Measurements from ENCODE around the gene NHERF2.

NHERF2 gene

DNA sequence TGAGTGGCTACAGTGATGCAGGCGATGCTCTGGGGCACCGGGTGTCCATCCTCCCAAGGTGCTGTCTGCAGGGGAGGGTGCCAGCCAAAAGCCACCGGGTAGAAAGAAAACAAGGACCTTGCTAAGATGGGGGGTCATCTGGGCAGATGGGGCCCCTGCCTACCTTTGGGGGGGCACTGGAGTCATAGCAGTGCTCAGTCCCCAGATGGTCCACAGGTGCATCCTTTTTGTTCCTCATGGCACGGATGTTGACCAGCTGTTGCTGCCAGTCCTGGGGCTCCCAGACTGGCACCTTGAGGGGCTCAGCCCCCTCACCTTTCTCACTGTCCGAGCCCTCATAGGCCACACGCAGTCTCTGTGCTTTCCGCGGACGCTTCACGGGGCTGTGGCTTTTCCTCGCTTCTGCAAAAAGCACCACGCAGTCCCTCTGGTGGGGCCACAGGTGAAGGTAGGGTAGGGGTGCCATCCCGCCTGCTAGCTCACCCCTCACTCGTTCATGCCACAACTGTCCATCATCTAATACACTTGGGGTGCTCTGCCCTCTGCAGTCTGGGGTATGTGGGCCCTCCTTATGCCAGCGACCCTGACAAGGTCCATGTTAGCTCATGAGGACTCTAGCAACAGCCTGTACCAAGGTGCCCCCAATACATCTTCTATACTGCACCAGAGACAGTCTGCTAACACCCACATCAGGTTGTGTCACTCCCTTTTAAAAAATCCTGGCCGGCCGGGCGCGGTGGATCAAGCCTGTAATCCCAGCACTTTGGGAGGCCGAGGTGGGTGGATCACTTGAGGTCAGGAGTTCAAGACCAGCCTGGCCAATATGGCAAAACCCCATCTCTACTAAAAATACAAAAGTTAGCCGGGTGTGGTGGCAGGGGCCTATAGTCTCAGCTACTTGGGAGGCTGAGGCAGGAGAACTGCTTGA lies 19.5 kb downstream of the NHERF2 start:
- Histone ChIP-seq H3K4me1 (ENCODE audit: control insufficient read depth, insufficient read depth, low read depth, low read length) (peaks cover 41% of the 10 kb centered on the region), H2BK5ac (ENCODE audit: low read depth, low read length, poor library complexity, severe bottlenecking) (no peak overlapping the region), H3K36me3 (ENCODE audit: control insufficient read depth in 1 of 2, insufficient read depth in 2 of 2, low read depth in 1 of 2, low read length in 2 of 2) (peaks cover 4 to 42% of the 10 kb centered on the region in 2 experiments), H3K4me3 (ENCODE audit: insufficient read depth in 1 of 2, low read depth in 1 of 2, low read length in 2 of 2) (no peak overlapping the region), H3K4me2 (ENCODE audit: low read length, poor library complexity, severe bottlenecking) (no peak overlapping the region), H2BK12ac (ENCODE audit: low read length in 2 of 2) (peak overlapping the region in 1 of 2 experiments; percentile 54), H2AFZ (ENCODE audit: low read depth, low read length) (peak overlapping the region; percentile 34), H3K9me3 (ENCODE audit: control insufficient read depth, low read length) (no peaks in the 10 kb centered on the region), H3K27me3 (ENCODE audit: control insufficient read depth in 1 of 2, insufficient read depth in 1 of 2, low read length in 2 of 2) (no peaks in the 10 kb centered on the region), H3K27ac (ENCODE audit: low read length, poor library complexity, severe bottlenecking) (no peak overlapping the region), H3K79me1 (replicated peaks; ENCODE audit: low read length, poor library complexity, severe bottlenecking) (peaks cover 16% of the 10 kb centered on the region), H3K4ac (ENCODE audit: low read depth in 1 of 2, low read length in 2 of 2) (peak overlapping the region in 1 of 2 experiments; percentile 71), H4K8ac (ENCODE audit: low read length) (no peak overlapping the region), H2BK120ac (ENCODE audit: low read depth, low read length) (no peak overlapping the region), H3K23ac (ENCODE audit: low read length in 2 of 2) (peak overlapping the region in 1 of 2 experiments; percentile 46), H4K91ac (ENCODE audit: low read length) (peak overlapping the region; percentile 4), H3K9ac (ENCODE audit: low read length) (no peak overlapping the region), H3K14ac (ENCODE audit: low read length in 2 of 2) (no peak overlapping the region), H2BK15ac (ENCODE audit: low read depth, poor library complexity, severe bottlenecking) (peak overlapping the region; percentile 55), H2AK5ac (ENCODE audit: low read length, severe bottlenecking) (peak overlapping the region; percentile 62), H3K18ac (ENCODE audit: low read depth in 1 of 2, low read length in 2 of 2) (peak overlapping the region in 1 of 2 experiments; percentile 56)
- WGBS, result 95% methylated on average over 16 of the region's 21 CpGs
- no peak for DNase-seq

GRCh38 chr16:2046893-2047329 lies 20.2 kb downstream of the NHERF2 start:
- Histone ChIP-seq H3K27ac (ENCODE audit: low read length, poor library complexity, severe bottlenecking) (peak overlapping the region; percentile 55), H3K4me2 (ENCODE audit: low read length, poor library complexity, severe bottlenecking) (peak overlapping the region; percentile 95), H2BK120ac (ENCODE audit: low read depth, low read length) (no peak overlapping the region), H3K18ac (ENCODE audit: low read depth in 1 of 2, low read length in 2 of 2) (peak overlapping the region in 1 of 2 experiments; percentile 56), H3K27me3 (ENCODE audit: control insufficient read depth in 1 of 2, insufficient read depth in 1 of 2, low read length in 2 of 2) (no peaks in the 10 kb centered on the region), H3K23ac (ENCODE audit: low read length in 2 of 2) (peak overlapping the region in 1 of 2 experiments; percentile 95), H3K14ac (ENCODE audit: low read length in 2 of 2) (peak overlapping the region in 1 of 2 experiments; percentile 49), H3K36me3 (ENCODE audit: control insufficient read depth in 1 of 2, insufficient read depth in 2 of 2, low read depth in 1 of 2, low read length in 2 of 2) (peaks cover 11 to 49% of the 10 kb centered on the region in 2 experiments), H2BK15ac (ENCODE audit: low read depth, poor library complexity, severe bottlenecking) (no peak overlapping the region), H3K79me1 (replicated peaks; ENCODE audit: low read length, poor library complexity, severe bottlenecking) (peaks cover 20% of the 10 kb centered on the region), H2BK12ac (ENCODE audit: low read length in 2 of 2) (no peak overlapping the region), H3K9ac (ENCODE audit: low read length) (peak overlapping the region; percentile 68), H3K4me3 (ENCODE audit: insufficient read depth in 1 of 2, low read depth in 1 of 2, low read length in 2 of 2) (peak overlapping the region; percentile 69 to 95), H4K91ac (ENCODE audit: low read length) (no peak overlapping the region), H2AFZ (ENCODE audit: low read depth, low read length) (peak overlapping the region; percentile 75), H3K9me3 (ENCODE audit: control insufficient read depth, low read length) (no peaks in the 10 kb centered on the region), H2AK5ac (ENCODE audit: low read length, severe bottlenecking) (no peak overlapping the region), H3K4me1 (ENCODE audit: control insufficient read depth, insufficient read depth, low read depth, low read length) (peaks cover 35% of the 10 kb centered on the region), H2BK5ac (ENCODE audit: low read depth, low read length, poor library complexity, severe bottlenecking) (no peak overlapping the region), H4K8ac (ENCODE audit: low read length) (no peak overlapping the region), H3K4ac (ENCODE audit: low read depth in 1 of 2, low read length in 2 of 2) (no peak overlapping the region)
- no peak for DNase-seq
- WGBS, result 37% methylated on average over 7 of the region's 8 CpGs

DNA sequence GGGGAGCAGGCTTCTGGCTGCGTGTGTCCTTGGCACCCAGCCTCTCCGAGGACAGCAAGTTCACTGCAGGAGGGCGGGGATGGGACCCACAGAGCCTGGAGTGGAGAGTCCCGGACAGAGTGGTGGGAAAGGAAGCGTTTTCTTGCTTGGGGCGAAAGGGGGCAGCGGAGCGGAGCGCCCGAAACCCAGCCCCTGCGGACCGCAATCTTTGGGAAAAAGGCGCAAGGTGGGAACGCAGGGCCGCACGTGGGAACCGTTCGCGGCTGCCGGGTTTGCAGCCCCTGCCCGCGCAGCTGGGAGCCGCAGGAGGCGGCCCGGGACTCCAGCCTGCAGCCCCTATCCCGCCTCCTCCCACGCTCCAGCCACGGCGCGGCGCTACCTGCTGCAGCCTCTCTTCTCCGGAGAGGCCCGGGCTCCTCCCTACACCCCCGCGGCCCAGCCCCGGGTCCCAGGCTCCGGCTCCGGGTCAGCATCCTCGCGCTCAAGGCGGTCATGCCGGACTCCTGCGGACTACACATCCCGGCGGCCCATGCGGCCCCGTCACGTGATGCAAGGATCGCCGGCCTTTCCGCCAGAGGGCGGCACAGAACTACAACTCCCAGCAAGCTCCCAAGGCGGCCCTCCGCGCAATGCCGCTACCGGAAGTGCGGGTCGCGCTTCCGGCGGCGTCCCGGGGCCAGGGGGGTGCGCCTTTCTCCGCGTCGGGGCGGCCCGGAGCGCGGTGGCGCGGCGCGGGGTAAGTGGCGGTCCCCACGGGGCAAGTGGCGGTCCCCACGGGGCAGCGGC lies 20.8 kb downstream of the NHERF2 start, which contains the start of the genes NTHL1 and TSC2:
NTHL1 (minus strand) TSS at position 505 of the 786 bp plus-strand sequence; CDS start at position 494, 11 bp downstream.
TSC2 (plus strand) TSS at position 656 of the 786 bp plus-strand sequence. CDS start 631 bp downstream, outside the sequence.
- Histone ChIP-seq H3K4me2 (ENCODE audit: low read length, poor library complexity, severe bottlenecking) (peak within 1 kb of the TSS; percentile 95), H2BK5ac (ENCODE audit: low read depth, low read length, poor library complexity, severe bottlenecking) (peak within 1 kb of the TSS; percentile 63), H3K18ac (ENCODE audit: low read depth in 1 of 2, low read length in 2 of 2) (peak within 1 kb of the TSS in 1 of 2 experiments; percentile 78), H4K8ac (ENCODE audit: low read length) (peak within 1 kb of the TSS; percentile 75), H3K27me3 (ENCODE audit: control insufficient read depth in 1 of 2, insufficient read depth in 1 of 2, low read length in 2 of 2) (no peaks in the 10 kb centered on the region), H2BK15ac (ENCODE audit: low read depth, poor library complexity, severe bottlenecking) (no peak within 1 kb of the TSS), H3K9ac (ENCODE audit: low read length) (peak within 1 kb of the TSS; percentile 89), H3K14ac (ENCODE audit: low read length in 2 of 2) (peak within 1 kb of the TSS in 1 of 2 experiments; percentile 49), H3K4me3 (ENCODE audit: insufficient read depth in 1 of 2, low read depth in 1 of 2, low read length in 2 of 2) (peak within 1 kb of the TSS; percentile 90 to 95), H3K36me3 (ENCODE audit: control insufficient read depth in 1 of 2, insufficient read depth in 2 of 2, low read depth in 1 of 2, low read length in 2 of 2) (peaks cover 17 to 52% of the 10 kb centered on the region in 2 experiments), H3K4ac (ENCODE audit: low read depth in 1 of 2, low read length in 2 of 2) (peak within 1 kb of the TSS in 1 of 2 experiments; percentile 64), H3K4me1 (ENCODE audit: control insufficient read depth, insufficient read depth, low read depth, low read length) (peaks cover 32% of the 10 kb centered on the region), H2AFZ (ENCODE audit: low read depth, low read length) (peak within 1 kb of the TSS; percentile 92), H3K79me1 (replicated peaks; ENCODE audit: low read length, poor library complexity, severe bottlenecking) (peaks cover 26% of the 10 kb centered on the region), H3K27ac (ENCODE audit: low read length, poor library complexity, severe bottlenecking) (peak within 1 kb of the TSS; percentile 55), H2BK12ac (ENCODE audit: low read length in 2 of 2) (peak within 1 kb of the TSS in 1 of 2 experiments; percentile 65), H3K9me3 (ENCODE audit: control insufficient read depth, low read length) (no peaks in the 10 kb centered on the region), H4K91ac (ENCODE audit: low read length) (no peak within 1 kb of the TSS), H2BK120ac (ENCODE audit: low read depth, low read length) (no peak within 1 kb of the TSS), H3K23ac (ENCODE audit: low read length in 2 of 2) (peak within 1 kb of the TSS in 1 of 2 experiments; percentile 95), H2AK5ac (ENCODE audit: low read length, severe bottlenecking) (peak within 1 kb of the TSS; percentile 49)
- peak; percentile 95 for DNase-seq
- WGBS, result 1% methylated on average over 79 of the region's 81 CpGs
